Measurements from ENCODE around the gene TRAK2. TPM values are rescaled to one million over a fixed set of nuclear protein-coding genes. Genes with fewer than 3 reads are reported as not detected.
A peak's percentile ranks its signal among the peaks of the same experiment; 100 is the strongest.

The TRAK2 gene
- total RNA-seq, 2 donors from 2014 or later, result 14.8 to 15.2 TPM

DNA sequence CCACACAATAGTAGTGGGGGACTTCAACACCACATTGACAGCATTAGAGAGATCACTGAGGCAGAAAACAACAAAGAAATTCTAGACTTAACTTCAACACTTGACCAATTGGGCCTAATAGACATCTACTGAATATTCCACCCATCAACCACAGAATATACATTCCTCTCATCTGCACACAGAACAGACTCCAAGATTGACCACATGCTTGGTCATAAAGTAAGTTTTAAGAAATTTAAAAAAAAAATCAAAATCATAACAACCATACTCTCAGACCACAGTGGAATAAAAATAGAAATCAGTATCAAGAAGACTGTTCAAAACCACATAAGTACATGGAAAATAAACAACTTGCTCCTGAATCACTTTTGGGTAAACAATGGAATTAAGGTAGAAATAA, 85.1 kb downstream of the TRAK2 start:
- Mint-ChIP-seq H3K27me3 (ENCODE audit: insufficient read depth) (no peaks in the 10 kb centered on the region), H3K27ac (no peak overlapping the region), H3K4me1 (no peaks in the 10 kb centered on the region), H3K9me3 (peaks cover 40% of the 10 kb centered on the region), H3K4me3 (no peak overlapping the region), H3K36me3 (ENCODE audit: low read depth) (peaks cover 27% of the 10 kb centered on the region)
- H3K9ac ChIP-seq (ENCODE audit: extremely low read depth, low read length, poor library complexity, severe bottlenecking), result no peak overlapping the region
- no peaks in the 10 kb centered on the region for H3K27me3 ChIP-seq (ENCODE audit: control insufficient read depth, insufficient read depth, low read length, poor library complexity, severe bottlenecking)
- no peaks in the 10 kb centered on the region for H3K4me1 ChIP-seq (ENCODE audit: control insufficient read depth, insufficient read depth, low read length)
- H3K9me3 ChIP-seq (ENCODE audit: control insufficient read depth, low read length), result peaks cover 35% of the 10 kb centered on the region
- H3K27ac ChIP-seq (ENCODE audit: low read depth, low read length), result no peak overlapping the region
- no peak for DNase-seq
- no peak overlapping the region for H3K4me3 ChIP-seq (ENCODE audit: low read length)
- H3K36me3 ChIP-seq (ENCODE audit: control insufficient read depth, insufficient read depth, low read length), result no peaks in the 10 kb centered on the region
- no peak for TF ChIP-seq CTCF (conservative IDR thresholded peaks at IDR 0.05)

DNA sequence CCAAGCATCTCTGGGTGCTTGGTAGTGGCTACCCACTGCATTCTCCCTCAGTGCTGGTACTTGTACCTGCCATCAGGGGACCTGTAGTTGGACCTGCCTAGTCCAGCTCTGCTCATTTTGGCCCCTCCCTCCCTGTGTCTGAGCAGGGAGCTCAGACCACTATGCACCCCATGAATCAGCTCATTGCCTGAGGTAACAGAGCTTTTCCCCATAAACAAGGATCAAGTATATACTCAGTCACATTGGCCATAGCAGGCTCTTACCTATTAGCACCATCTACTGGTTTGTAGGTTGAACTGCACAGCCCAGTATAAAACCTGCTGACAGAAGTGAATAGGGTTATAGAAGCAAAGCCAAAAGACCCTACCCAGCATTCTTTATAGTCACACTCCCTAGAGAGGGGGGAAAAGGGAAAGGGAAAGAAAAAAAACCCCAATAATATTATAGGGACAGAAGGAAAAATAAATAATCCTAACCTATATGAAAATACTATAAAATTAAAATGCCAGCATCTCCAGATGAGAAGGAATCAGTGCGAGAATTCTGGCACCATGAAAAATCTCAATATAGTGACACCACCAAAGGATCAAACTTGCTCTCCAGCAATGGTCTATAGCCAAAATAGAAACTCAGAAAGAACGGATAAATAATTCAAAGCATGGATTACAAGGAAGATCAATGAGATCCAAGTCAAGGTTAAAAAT, 87.2 kb downstream of the TRAK2 start:
- H3K4me1 Mint-ChIP-seq, result no peaks in the 10 kb centered on the region
- H3K4me1 ChIP-seq (ENCODE audit: control insufficient read depth, insufficient read depth, low read length), result no peaks in the 10 kb centered on the region
- peak; percentile 90 for TF ChIP-seq CTCF (conservative IDR thresholded peaks at IDR 0.05)
- H3K9ac ChIP-seq (ENCODE audit: extremely low read depth, low read length, poor library complexity, severe bottlenecking), result no peak overlapping the region
- H3K27ac ChIP-seq (ENCODE audit: low read depth, low read length), result no peak overlapping the region
- peaks cover 35% of the 10 kb centered on the region for H3K9me3 ChIP-seq (ENCODE audit: control insufficient read depth, low read length)
- DNase-seq, result peak; percentile 64
- H3K36me3 Mint-ChIP-seq (ENCODE audit: low read depth), result peaks cover 28% of the 10 kb centered on the region
- H3K27ac Mint-ChIP-seq, result no peak overlapping the region
- no peak overlapping the region for H3K4me3 ChIP-seq (ENCODE audit: low read length)
- no peaks in the 10 kb centered on the region for H3K27me3 Mint-ChIP-seq (ENCODE audit: insufficient read depth)
- H3K9me3 Mint-ChIP-seq, result peaks cover 39% of the 10 kb centered on the region
- H3K27me3 ChIP-seq (ENCODE audit: control insufficient read depth, insufficient read depth, low read length, poor library complexity, severe bottlenecking), result no peaks in the 10 kb centered on the region
- H3K36me3 ChIP-seq (ENCODE audit: control insufficient read depth, insufficient read depth, low read length), result no peaks in the 10 kb centered on the region
- WGBS, 2 experiments (ENCODE audit: insufficient coverage in 1 of 2, insufficient read length in 1 of 2), result 91% methylated on average over 2 of the region's 2 CpGs; no CpG with 5 or more reads in 1 of the 2 experiments
- no peak overlapping the region for H3K4me3 Mint-ChIP-seq

DNA sequence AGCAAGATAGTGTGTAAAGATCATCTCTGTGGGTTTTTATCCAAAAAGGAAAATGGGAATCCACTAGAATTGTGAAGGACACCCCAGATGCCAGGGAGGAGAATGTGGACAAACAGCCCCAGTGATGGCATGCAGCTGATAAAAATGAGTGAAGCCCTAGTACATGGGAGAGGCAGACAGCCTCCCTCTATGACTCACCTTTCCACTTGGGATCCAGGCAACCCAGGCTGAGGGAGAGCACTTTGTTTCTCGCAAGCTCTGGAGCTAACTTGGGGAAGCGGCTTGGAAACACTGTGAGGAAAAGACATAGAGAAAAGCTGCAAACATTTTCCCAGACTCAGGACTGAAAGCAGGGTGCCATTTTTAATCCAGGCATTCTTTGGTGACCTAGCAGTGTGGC, 88.9 kb downstream of the TRAK2 start:
- peaks cover 21% of the 10 kb centered on the region for H3K9me3 ChIP-seq (ENCODE audit: control insufficient read depth, low read length)
- no peak overlapping the region for H3K4me3 Mint-ChIP-seq
- no peaks in the 10 kb centered on the region for H3K27me3 ChIP-seq (ENCODE audit: control insufficient read depth, insufficient read depth, low read length, poor library complexity, severe bottlenecking)
- DNase-seq, result no peak
- H3K4me1 Mint-ChIP-seq, result no peaks in the 10 kb centered on the region
- H3K4me1 ChIP-seq (ENCODE audit: control insufficient read depth, insufficient read depth, low read length), result no peaks in the 10 kb centered on the region
- H3K36me3 ChIP-seq (ENCODE audit: control insufficient read depth, insufficient read depth, low read length), result no peaks in the 10 kb centered on the region
- H3K27me3 Mint-ChIP-seq (ENCODE audit: insufficient read depth), result no peaks in the 10 kb centered on the region
- no peak overlapping the region for H3K9ac ChIP-seq (ENCODE audit: extremely low read depth, low read length, poor library complexity, severe bottlenecking)
- peaks cover 20% of the 10 kb centered on the region for H3K36me3 Mint-ChIP-seq (ENCODE audit: low read depth)
- H3K9me3 Mint-ChIP-seq, result peaks cover 25% of the 10 kb centered on the region
- no peak overlapping the region for H3K27ac ChIP-seq (ENCODE audit: low read depth, low read length)
- H3K4me3 ChIP-seq (ENCODE audit: low read length), result no peak overlapping the region
- 94 to 100% methylated on average over 2 of the region's 2 CpGs for WGBS, 2 experiments (ENCODE audit: insufficient coverage in 1 of 2, insufficient read length in 1 of 2)
- no peak overlapping the region for H3K27ac Mint-ChIP-seq
- no peak for TF ChIP-seq CTCF (conservative IDR thresholded peaks at IDR 0.05)
